HG03097 (cell line): ENCODE measurements around the gene CYFIP2.
"Not testable (repeated sequence)": the region's sequence is repeated elsewhere in the genome, so short reads cannot be mapped to it uniquely, and the experiment has no call there.

ENCODE experiments used
- ATAC-seq: cut with Tn5 transposase; IDR thresholded peaks from one replicate; pipeline ENCODE4 v1.9.1; 2021; ENCODE audit not compliant: unreplicated experiment, low FRiP score

CYFIP2 gene

DNA sequence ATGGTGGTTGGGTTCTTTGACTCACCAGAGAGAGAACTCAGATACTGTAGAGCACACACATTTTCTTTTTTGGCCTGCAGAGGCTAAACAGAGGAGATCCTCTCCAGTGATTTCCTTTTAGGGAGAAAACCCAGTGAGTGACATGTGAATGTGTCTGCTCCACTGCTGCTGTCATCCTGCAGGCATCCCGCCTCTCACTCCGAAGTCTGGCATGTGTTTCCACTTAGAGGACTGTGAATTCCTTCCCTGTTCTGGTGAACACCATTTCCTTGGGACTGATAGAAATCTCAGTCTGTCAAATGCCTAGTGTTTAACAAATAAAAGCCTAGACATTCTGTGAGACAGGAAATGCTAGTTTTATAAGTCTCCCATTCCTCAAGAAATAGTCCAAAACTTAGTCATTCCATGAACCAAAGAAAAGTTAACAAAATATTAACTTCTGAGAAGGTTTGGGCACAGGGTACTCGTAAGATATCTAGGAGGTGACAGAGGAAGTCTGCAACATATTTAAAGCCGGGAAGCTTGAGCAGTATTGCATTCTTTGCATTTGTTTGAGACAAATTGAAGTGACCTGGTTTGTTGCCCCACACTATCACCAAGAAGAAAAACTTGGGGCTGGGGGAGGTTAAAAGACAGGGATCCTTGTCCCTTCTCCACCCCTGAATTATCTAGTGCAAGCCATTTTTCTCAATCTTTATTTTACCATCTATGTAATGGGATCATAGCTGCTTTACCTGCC is 119.2 kb downstream of the CYFIP2 start:
- ATAC-seq, result no peak

DNA sequence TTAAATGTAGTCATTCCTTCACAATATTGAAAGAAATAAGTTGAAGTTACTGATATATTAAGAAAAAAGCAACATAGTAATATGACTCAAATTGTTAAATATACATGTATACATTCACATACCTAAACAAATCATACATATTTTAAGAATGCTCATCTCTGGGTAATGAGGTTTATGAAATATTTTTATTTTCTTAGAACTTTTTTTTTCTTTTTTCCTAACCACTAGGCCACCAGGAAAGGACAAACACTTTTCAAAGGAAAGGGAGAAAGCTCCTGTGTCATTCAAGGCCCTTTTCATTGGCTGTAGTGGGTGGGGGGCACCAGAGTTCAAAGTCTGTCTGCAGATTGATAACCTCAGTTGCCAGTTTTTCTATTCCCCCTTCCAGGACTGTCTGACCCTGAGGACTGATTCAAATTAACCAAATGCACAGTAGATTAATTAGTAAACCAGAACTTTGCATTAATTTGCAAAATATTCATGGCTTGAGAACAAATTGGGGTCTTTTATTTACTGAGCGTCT is 121.2 kb downstream of the CYFIP2 start:
- no peak for ATAC-seq

DNA sequence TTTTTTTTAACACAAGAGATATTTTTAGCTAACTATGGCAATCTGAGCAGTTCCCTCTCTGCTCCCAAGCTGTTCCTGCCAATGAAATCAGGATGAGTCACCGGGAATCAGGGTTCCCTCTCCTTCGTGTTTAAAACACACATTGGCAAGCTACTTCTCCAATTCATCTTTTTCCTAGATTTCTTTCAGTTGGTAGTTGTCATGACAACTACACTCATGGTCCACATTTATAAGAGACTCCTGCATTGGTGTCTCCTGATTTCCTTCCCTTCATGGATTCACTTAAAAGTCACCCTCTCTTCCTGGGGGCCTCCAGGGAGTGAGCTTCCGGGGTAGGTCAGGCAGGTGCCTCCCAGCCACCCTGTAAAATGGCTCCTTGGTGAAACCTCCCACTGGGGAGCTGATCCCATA is 121.8 kb downstream of the CYFIP2 start:
- ATAC-seq, result no peak

DNA sequence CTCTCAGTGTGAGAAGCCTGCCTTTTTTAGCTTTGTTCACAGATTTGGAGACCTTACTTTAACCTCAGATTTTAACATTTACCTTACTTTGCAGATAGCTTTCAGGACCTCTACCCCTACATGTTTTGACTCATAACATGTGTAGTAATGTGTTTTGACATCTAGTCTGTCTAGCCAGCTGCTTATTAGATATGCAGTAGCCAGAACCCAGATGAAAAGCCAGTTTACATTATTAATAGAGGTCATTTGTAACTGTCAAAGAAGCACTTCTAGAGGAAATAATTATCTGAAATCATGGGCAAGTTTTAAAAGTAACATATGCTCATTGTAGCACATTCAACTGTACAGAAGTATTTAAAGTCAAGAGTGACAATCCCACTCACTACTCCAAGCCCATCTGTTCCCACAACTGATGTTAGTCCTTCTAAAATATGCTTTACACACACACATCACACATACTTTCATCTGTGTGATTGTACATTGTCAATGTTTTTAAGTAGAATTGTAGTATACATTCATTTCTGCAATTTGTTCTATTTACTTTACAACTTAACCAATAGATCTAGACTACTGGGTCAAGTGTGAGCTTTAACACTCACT is 122.3 kb downstream of the CYFIP2 start:
- no peak for ATAC-seq

DNA sequence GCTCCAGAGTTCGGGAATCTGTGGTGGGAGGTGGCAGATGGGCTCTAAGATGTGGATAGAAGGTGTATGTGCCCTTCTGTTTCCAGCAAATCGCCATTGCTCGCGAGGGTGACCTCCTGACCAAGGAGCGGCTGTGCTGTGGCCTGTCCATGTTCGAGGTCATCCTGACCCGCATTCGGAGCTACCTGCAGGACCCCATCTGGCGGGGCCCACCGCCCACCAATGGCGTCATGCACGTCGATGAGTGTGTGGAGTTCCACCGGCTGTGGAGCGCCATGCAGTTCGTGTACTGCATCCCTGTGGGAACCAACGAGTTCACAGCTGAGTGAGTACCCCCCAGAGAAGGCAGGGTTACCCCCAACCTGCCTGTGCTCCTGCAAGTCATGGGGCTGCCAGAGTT is 123.2 kb downstream of the CYFIP2 start:
- no peak for ATAC-seq

DNA sequence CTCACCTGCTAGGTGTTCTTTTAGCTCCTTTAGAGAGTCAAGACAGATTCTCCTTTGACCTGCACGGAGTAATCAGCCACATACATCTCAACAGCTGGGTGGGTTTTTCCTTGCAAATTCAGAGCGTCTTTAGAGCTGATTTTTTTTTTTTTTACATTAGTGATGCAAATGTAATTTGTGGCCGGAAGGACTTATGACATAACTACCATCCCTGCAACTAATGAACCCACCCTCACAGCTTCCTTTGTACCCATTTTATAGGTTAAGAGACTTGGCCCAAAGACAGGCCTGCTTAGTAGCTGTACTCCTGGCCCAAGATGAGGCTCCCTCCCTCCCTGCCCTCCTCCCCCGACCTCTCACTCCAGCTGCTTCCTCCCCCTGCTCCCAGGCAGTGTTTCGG is 124.2 kb downstream of the CYFIP2 start:
- no peak for ATAC-seq

DNA sequence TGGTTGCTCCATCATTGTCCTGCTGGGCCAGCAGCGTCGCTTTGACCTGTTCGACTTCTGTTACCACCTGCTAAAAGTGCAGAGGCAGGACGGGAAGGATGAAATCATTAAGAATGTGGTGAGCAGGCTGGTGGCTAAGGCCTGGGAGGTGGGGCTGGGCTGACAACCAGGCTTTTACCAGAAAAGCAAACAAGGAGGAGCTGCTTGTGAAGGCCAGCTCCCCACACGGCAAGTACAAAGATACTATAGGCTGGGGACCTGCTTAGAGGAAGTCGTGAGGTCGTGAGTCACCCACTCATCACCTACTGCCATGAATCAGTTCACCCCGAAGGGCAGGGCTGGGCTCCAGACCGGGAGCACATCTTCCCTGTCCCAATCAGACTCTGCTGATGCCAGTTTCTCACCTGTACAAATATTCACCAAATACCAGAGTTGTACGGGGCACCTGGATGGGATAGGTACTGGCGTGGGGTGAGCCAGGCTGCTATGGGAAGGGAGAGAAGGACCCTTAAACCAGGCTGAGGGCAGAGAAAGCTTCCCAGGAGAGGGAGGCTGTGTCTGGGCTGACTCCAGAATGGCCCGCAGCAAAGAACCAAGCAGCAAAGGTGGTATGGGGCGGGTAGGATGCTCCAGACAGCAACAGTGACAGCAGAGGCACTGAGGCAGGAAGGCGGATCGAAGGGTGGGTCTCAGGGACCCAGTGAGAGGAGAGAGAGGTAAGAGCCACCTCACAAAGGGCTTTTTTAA is 124.8 kb downstream of the CYFIP2 start:
- no peak for ATAC-seq

DNA sequence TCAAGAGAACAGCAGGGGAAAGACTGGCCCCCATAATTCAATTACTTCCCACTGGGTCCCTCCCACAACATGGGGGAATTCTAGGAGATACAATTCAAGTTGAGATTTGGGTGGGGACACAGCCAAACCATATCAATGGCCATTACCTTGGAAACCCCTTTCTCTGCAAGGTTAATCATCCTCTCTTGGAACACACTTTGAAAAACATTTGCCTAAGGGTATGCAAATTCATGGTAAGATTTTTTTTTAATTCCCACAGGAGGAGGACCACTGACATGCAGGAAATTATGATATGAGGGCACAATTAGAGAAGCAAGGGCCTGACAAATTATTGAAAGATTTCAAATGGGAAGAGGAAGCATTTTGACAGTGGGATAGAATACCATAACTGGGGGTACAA is 132.4 kb downstream of the CYFIP2 start:
- no peak for ATAC-seq

DNA sequence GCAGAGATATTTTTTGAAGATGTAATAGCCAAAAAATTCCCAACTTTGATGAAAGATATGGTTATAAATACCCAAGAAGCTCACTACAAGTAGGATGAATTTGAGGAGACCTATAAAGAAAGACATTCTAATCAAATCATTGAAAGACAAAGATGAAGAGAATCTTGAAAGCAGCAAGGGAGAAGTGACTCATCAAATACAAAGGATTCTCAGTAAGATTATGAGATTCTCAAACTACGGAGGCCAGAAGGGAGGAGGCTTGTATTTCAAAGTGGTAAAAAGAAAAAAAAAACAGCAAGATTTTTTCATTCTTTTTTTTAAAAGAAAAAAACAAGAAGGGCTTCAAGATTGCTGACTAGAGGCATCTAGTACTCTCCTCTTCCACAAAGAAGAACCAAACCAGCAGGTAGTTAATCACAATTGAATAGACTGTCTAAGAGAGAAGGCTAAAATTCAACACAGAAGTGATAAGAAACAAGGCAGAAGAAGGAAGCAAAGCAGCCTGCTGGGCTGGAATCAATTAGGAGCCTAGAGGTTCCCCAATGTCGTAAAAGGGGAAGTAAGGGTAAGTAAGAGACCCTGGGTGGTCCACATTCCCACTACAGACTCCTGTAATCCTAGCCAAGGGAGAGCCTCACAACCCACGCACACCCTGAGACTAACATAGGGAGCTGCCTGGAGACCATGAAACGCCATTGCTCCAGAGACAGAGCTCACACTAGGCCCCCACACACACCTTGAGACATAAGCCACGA is 135.0 kb downstream of the CYFIP2 start:
- no peak for ATAC-seq

DNA sequence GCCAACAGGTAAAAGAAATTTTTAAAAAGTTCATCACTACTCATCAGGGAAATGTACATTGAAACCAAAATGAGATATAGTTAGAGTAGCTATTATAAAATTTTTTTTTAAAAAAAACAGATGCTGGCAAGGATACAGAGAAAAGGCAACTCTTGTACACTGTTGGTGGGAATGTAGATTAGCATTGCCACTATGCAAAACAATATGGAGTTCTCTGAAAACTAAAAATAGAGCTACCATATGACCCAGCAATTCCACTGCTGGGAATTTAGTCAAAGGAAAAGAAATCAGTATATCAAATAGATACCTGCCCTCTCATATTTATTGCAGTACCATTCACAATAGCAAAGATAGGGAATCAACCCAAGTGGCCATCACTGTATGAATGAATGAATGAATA is 149.9 kb downstream of the CYFIP2 start:
- no peak for ATAC-seq

DNA sequence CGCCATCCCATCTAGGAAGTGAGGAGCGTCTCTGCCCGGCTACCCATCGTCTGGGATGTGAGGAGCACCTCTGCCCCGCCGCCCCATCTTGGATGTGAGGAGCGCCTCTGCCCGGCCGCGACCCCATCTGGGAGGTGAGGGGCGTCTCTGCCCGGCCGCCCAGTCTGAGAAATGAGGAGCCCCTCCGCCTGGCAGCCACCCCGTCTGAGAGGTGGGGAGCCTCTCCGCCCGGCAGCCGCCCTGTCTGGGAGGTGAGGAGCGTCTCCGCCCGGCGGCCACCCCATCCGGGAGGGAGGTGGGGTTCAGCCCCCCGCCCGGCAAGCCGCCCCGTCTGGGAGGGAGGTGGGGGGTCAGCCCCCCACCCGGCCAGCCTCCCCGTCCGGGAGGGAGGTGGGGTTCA is 153.6 kb downstream of the CYFIP2 start:
- not testable (repeated sequence) for ATAC-seq

DNA sequence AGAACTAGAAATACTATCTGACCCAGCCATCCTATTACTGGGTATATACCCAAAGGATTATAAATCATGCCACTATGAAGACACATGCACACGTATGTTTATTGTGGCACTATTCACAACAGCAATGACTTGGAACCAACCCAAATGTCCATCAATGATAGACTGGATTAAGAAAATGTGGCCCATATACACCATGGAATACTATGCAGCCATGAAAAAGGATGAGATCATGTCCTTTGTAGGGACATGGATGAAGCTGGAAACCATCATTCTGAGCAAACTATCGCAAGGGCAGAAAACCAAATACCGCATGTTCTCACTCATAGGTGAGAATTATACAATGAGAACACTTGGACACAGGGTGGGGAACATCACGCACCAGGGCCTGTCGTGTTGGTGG is 164.0 kb downstream of the CYFIP2 start:
- ATAC-seq, result not testable (repeated sequence)

DNA sequence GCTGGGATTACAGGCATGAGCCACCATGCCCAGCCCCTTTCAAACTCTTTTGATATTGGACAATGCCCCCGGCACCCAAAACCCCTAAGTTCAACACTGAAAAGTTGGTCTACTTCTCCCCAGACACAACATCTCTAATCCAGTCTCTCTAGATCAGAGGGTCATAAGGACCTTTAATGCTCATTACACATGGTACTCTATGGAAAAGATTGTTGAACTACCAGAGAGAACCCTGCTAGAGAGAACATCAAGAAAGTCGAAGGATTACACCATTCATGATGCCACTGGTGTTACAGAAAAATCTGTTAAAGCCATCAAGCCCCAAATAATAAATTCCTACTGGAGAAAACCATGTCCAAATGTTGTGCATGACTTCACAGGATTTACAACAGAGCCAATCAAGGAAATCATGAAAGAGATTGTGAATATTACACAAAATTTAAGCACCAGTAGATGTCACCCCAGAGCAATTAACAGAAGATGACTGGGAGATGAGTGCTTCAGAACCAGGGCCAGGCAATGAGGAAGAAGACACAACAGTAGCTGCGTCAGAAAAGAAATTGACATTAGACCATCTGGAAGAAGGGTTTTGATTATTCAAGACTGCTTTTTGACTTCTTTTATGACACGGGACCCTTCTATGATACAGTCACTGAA is 165.7 kb downstream of the CYFIP2 start:
- no peak for ATAC-seq

DNA sequence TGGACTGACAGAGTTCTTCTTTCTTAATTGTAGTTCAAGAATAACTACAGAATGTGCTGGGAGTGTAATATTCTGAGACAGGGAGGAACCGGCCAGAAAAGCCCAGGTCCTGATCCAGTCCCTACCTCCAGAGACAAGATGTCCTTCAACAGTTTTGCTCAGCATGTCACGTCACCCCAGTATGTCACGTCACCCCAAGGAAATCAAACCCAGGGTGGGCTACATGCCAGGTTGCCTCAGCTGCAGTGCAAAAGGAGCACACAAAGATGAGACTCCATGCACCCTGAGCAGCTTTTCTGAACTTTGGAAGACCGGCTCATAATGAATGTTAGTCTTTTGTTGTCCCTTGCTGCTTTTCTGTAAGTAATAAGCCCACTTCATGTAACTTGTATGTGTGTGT is 168.2 kb downstream of the CYFIP2 start:
- ATAC-seq, result no peak

DNA sequence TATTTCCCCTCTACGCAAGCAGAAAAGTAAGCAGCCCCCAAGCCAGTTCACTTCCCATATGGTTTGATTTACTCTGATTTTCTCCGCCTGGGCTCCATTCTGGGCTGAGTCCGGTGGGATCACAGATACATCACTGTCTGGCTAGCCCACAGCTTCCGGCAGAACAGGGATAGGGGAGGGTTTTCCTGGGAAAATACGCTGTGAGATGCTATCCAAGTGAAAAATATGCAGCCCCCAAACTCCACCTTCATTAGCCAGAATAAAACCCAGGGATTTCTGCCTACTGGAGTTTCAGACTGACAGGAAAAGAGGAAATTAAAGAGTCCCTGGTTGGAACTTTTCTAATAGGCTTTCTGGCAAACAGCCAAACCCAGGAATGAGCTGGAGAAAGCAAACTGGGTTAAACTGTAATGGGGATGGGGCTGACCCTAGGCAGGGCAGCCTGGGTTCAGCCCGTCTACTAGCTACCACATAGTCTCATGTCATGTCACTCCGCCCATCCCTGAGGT is 177.2 kb downstream of the CYFIP2 start:
- no peak for ATAC-seq

DNA sequence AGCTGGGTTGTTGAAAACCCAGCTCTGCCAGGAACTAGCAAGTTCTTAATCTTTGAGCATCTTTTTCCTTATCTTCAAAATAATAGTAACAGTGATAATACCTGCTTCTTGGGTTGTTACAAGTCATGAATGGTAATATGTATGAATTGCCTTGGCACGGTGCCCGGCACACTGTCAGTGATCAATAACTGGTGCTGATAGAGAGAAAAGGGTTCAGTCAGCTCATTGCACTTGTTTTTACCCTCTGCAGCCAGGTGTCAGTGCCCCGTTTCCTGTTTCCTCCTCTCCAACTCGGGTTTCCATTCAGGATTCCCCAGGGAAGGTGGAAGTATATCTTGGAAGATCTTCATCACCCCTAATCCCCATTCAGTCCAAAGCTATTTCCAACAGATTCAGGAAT is 178.3 kb downstream of the CYFIP2 start:
- no peak for ATAC-seq
